Measurements from ENCODE around the gene ARHGEF17.
A peak's percentile ranks its signal among the peaks of the same experiment; 100 is the strongest.

Gene ARHGEF17

GRCh38 chr11:73295241-73295995 lies 12.7 kb upstream of the ARHGEF17 start:
- no peak overlapping the region for H3K27ac Mint-ChIP-seq
- H3K9me3 Mint-ChIP-seq = no peaks in the 10 kb centered on the region
- peak; percentile 85 for ATAC-seq
- peaks cover 12% of the 10 kb centered on the region for H3K4me1 Mint-ChIP-seq
- H3K27me3 Mint-ChIP-seq = peaks cover 25% of the 10 kb centered on the region
- no peaks in the 10 kb centered on the region for H3K36me3 Mint-ChIP-seq
- no peak overlapping the region for H3K4me3 Mint-ChIP-seq

GRCh38 chr11:73295996-73296318 lies 12.1 kb upstream of the ARHGEF17 start:
- ATAC-seq = no peak
- Mint-ChIP-seq H3K4me3 (no peak overlapping the region), H3K9me3 (no peaks in the 10 kb centered on the region), H3K36me3 (no peaks in the 10 kb centered on the region), H3K27ac (no peak overlapping the region), H3K4me1 (peaks cover 8% of the 10 kb centered on the region), H3K27me3 (peaks cover 30% of the 10 kb centered on the region)

GRCh38 chr11:73296501-73297230 lies 11.4 kb upstream of the ARHGEF17 start:
- peaks cover 8% of the 10 kb centered on the region for H3K4me1 Mint-ChIP-seq
- ATAC-seq = no peak
- peak overlapping the region; percentile 29 for H3K27ac Mint-ChIP-seq
- H3K27me3 Mint-ChIP-seq = peaks cover 30% of the 10 kb centered on the region
- H3K36me3 Mint-ChIP-seq = no peaks in the 10 kb centered on the region
- H3K4me3 Mint-ChIP-seq = no peak overlapping the region
- H3K9me3 Mint-ChIP-seq = no peaks in the 10 kb centered on the region

GRCh38 chr11:73297231-73297590 lies 10.9 kb upstream of the ARHGEF17 start:
- Mint-ChIP-seq H3K4me1 (peaks cover 8% of the 10 kb centered on the region), H3K9me3 (no peaks in the 10 kb centered on the region)
- ATAC-seq = no peak

GRCh38 chr11:73297702-73298101 lies 10.4 kb upstream of the ARHGEF17 start:
- H3K4me3 Mint-ChIP-seq = no peak overlapping the region
- peaks cover 41% of the 10 kb centered on the region for H3K27me3 Mint-ChIP-seq
- H3K4me1 Mint-ChIP-seq = peaks cover 8% of the 10 kb centered on the region
- H3K36me3 Mint-ChIP-seq = no peaks in the 10 kb centered on the region
- peak overlapping the region; percentile 29 for H3K27ac Mint-ChIP-seq
- H3K9me3 Mint-ChIP-seq = no peaks in the 10 kb centered on the region
- ATAC-seq = no peak

More at GRCh38 chr11:73297231-73297590, 10.9 kb upstream of the ARHGEF17 start:
- H3K36me3 Mint-ChIP-seq = no peaks in the 10 kb centered on the region
- H3K27ac Mint-ChIP-seq = peak overlapping the region; percentile 29
- H3K4me3 Mint-ChIP-seq = no peak overlapping the region
- H3K27me3 Mint-ChIP-seq = peaks cover 36% of the 10 kb centered on the region

DNA sequence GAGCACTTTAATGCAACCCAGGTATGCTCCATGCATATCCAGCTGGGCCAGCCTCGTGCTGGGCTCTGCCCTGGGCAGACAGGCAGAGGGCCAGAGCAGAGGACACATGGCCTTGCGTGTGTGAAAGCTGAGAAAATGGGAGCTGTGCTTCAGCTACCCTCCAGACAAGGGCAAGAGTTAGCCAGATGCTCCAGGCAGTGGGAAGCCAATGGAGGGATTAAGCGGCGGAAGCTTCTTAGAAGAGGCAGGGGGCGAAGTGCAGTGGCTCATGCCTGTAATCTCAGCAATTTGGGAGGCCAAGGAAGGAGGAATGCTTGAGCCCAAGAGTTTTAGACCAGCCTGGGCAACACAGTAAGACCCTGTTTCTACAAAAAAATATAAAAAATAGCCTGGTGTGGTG lies 9.8 kb upstream of the ARHGEF17 start:
- H3K4me1 Mint-ChIP-seq = peaks cover 8% of the 10 kb centered on the region
- peaks cover 46% of the 10 kb centered on the region for H3K27me3 Mint-ChIP-seq
- no peaks in the 10 kb centered on the region for H3K36me3 Mint-ChIP-seq
- H3K9me3 Mint-ChIP-seq = no peaks in the 10 kb centered on the region
- H3K4me3 Mint-ChIP-seq = no peak overlapping the region
- no peak for ATAC-seq
- peak overlapping the region; percentile 29 for H3K27ac Mint-ChIP-seq

DNA sequence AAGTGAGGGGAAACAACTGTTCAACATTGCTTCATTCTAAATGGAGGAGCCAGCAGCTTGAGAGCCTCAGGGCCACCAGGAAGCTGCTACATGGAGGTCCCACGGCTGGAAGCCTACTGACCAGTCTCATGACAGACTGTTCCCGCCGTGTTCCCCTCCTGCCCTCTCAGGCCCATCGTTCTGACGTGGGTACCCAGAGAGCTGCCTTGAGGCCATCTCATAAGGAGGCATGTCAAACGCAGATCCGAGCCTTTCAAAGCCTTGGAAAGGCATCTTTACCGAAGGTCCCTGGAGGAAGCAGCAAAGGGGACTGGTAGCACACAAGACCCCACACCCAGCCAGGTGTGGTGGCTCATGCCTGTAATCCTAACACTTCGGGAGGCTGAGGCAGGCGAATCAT lies 8.3 kb upstream of the ARHGEF17 start:
- Mint-ChIP-seq H3K4me1 (peaks cover 8% of the 10 kb centered on the region), H3K36me3 (no peaks in the 10 kb centered on the region), H3K4me3 (no peak overlapping the region), H3K9me3 (no peaks in the 10 kb centered on the region), H3K27me3 (peaks cover 49% of the 10 kb centered on the region), H3K27ac (no peak overlapping the region)
- no peak for ATAC-seq

DNA sequence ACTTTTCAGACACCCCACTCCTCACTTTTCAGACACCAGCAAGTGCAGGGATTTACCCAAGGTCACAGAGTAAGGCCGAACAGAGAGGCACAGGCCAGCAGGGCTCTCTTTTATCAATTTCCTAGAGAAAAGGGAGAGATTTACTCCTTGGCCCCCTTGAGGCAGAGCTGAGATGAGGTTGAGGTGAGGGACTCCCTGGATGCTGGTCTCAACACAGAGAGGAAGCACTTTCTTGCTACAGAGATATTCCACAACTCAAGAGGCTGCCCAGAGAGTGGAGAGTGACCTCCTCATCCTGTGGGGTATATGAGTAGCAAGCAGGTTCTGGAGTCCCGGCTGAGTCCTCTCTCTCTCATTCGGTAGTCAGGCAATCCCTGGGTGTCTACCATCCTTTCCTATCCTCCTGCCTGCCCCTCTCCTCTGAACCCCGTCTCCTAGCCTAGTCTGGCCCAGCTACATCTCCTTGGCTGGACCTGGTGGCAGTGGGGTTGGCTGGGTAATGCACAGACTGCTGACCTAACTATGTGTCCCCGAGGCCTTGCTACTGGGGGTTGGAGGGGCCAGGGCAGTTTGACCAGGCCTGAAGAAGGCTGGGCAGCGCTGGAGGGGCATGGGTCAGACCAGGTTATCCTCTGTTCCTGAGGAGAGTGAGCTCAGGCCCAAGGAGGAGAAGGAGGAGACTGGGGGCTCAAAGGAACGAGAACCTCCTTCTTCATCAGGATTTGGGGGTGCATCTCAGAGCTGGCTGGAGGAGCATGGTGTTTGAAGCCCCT lies 1.8 kb upstream of the ARHGEF17 start:
- Mint-ChIP-seq H3K4me1 (peaks cover 31% of the 10 kb centered on the region), H3K27me3 (peaks cover 38% of the 10 kb centered on the region), H3K36me3 (peaks cover under 1% of the 10 kb centered on the region), H3K27ac (peak overlapping the region; percentile 50), H3K4me3 (peak overlapping the region; percentile 87), H3K9me3 (no peaks in the 10 kb centered on the region)
- no peak for ATAC-seq

- Mint-ChIP-seq H3K4me3 (peak overlapping the region; percentile 87), H3K27me3 (peaks cover 35% of the 10 kb centered on the region), H3K9me3 (no peaks in the 10 kb centered on the region), H3K27ac (peak overlapping the region; percentile 50), H3K4me1 (peaks cover 38% of the 10 kb centered on the region), H3K36me3 (peaks cover 8% of the 10 kb centered on the region)
- ATAC-seq = no peak
These were observed 1.1 kb upstream of the ARHGEF17 start for GRCh38 chr11:73306977-73307322.

GRCh38 chr11:73307323-73308002 lies 613 bp upstream of the ARHGEF17 start:
- Mint-ChIP-seq H3K4me3 (peak overlapping the region; percentile 87), H3K27me3 (peaks cover 30% of the 10 kb centered on the region), H3K36me3 (peaks cover 12% of the 10 kb centered on the region), H3K4me1 (peaks cover 43% of the 10 kb centered on the region), H3K27ac (peak overlapping the region; percentile 50), H3K9me3 (no peaks in the 10 kb centered on the region)
- peak; percentile 89 for ATAC-seq

GRCh38 chr11:73308961-73309919 lies 1.2 kb downstream of the ARHGEF17 start:
- peak overlapping the region; percentile 50 for H3K27ac Mint-ChIP-seq
- H3K4me3 Mint-ChIP-seq = peak overlapping the region; percentile 75
- peaks cover 21% of the 10 kb centered on the region for H3K27me3 Mint-ChIP-seq
- no peak for ATAC-seq
- peaks cover 60% of the 10 kb centered on the region for H3K4me1 Mint-ChIP-seq
- peaks cover 28% of the 10 kb centered on the region for H3K36me3 Mint-ChIP-seq
- H3K9me3 Mint-ChIP-seq = no peaks in the 10 kb centered on the region

GRCh38 chr11:73310076-73310475 lies 2.0 kb downstream of the ARHGEF17 start:
- H3K27ac Mint-ChIP-seq = no peak overlapping the region
- peak overlapping the region; percentile 75 for H3K4me3 Mint-ChIP-seq
- no peaks in the 10 kb centered on the region for H3K9me3 Mint-ChIP-seq
- H3K36me3 Mint-ChIP-seq = peaks cover 32% of the 10 kb centered on the region
- H3K4me1 Mint-ChIP-seq = peaks cover 68% of the 10 kb centered on the region
- H3K27me3 Mint-ChIP-seq = peaks cover 16% of the 10 kb centered on the region
- no peak for ATAC-seq

GRCh38 chr11:73310661-73311393 lies 2.8 kb downstream of the ARHGEF17 start:
- H3K9me3 Mint-ChIP-seq = no peaks in the 10 kb centered on the region
- no peak for ATAC-seq
- no peak overlapping the region for H3K4me3 Mint-ChIP-seq
- H3K27ac Mint-ChIP-seq = no peak overlapping the region
- H3K36me3 Mint-ChIP-seq = peaks cover 32% of the 10 kb centered on the region
- peaks cover 8% of the 10 kb centered on the region for H3K27me3 Mint-ChIP-seq
- H3K4me1 Mint-ChIP-seq = peaks cover 68% of the 10 kb centered on the region
